ENCODE data around the gene DYNC1I1. TPM values are rescaled to one million over a fixed set of nuclear protein-coding genes. Genes with fewer than 3 reads are reported as not detected.

The DYNC1I1 gene
- total RNA-seq, 1 experiment from 2014 or later: 3.2 TPM

GRCh38 chr7:95910341-95910740 is 138.0 kb downstream of the DYNC1I1 start:
- H3K27me3 ChIP-seq (ENCODE audit: insufficient read depth, low read length): no peaks in the 10 kb centered on the region
- Mint-ChIP-seq H3K4me1 (peaks cover 18 to 19% of the 10 kb centered on the region in 2 experiments), H3K27ac (no peak overlapping the region), H3K9me3 (no peaks in the 10 kb centered on the region), H3K36me3 (ENCODE audit: insufficient read depth in 1 of 3, low read depth in 3 of 3) (no peaks in the 10 kb centered on the region), H3K27me3 (ENCODE audit: low read depth) (peaks cover 10% of the 10 kb centered on the region), H3K4me3 (no peak overlapping the region)
- no peak overlapping the region for H2AK5ac ChIP-seq (ENCODE audit: insufficient read length, low read length)
- no peaks in the 10 kb centered on the region for H4K20me1 ChIP-seq (ENCODE audit: control insufficient read depth, insufficient read depth, insufficient read length)
- H4K5ac ChIP-seq (ENCODE audit: insufficient read length, low read depth, low read length): no peak overlapping the region
- H3K18ac ChIP-seq (ENCODE audit: insufficient read length, low read depth, low read length): no peak overlapping the region
- no peaks in the 10 kb centered on the region for H3K9me3 ChIP-seq (ENCODE audit: control insufficient read depth, low read depth, low read length)
- H4K8ac ChIP-seq (replicated peaks; ENCODE audit: insufficient read length, low read depth, low read length): no peak overlapping the region
- no peak overlapping the region for H2BK120ac ChIP-seq (ENCODE audit: low read depth, low read length, poor library complexity, severe bottlenecking)
- no peak for DNase-seq
- no peak overlapping the region for H3K27ac ChIP-seq (ENCODE audit: insufficient read length, low read depth, low read length)
- no peak overlapping the region for H3K14ac ChIP-seq (ENCODE audit: insufficient read depth, low read length)
- H2BK12ac ChIP-seq (ENCODE audit: insufficient read length, low read depth, low read length): no peak overlapping the region
- H2AFZ ChIP-seq (ENCODE audit: low read length): no peak overlapping the region
- H3K23ac ChIP-seq (ENCODE audit: insufficient read length, low read depth, low read length): no peak overlapping the region
- H3K79me2 ChIP-seq (ENCODE audit: insufficient read depth, low read length): no peaks in the 10 kb centered on the region
- no peak for TF ChIP-seq CTCF (conservative IDR thresholded peaks at IDR 0.05)
- H3K23me2 ChIP-seq (ENCODE audit: insufficient read length, low read depth, low read length, poor library complexity, severe bottlenecking): no peaks in the 10 kb centered on the region
- H4K91ac ChIP-seq (ENCODE audit: insufficient read length, low read depth, low read length): no peak overlapping the region
- H3K56ac ChIP-seq (ENCODE audit: insufficient read length, low read depth, low read length): no peak overlapping the region
- H2BK5ac ChIP-seq (ENCODE audit: insufficient read length, low read length): no peak overlapping the region
- no peak overlapping the region for H3K9ac ChIP-seq (ENCODE audit: extremely low read depth, insufficient read length, low read length)
- no peak overlapping the region for H3T11ph ChIP-seq (ENCODE audit: low read length)
- no peak overlapping the region for H3K4me2 ChIP-seq (ENCODE audit: insufficient read depth, insufficient read length, low read length)
- no peaks in the 10 kb centered on the region for H3K79me1 ChIP-seq (ENCODE audit: insufficient read depth, low read depth, low read length, poor library complexity, severe bottlenecking)
- H2BK15ac ChIP-seq (ENCODE audit: low read depth, low read length): no peak overlapping the region
- H3K4me1 ChIP-seq (ENCODE audit: insufficient read depth, low read length): no peaks in the 10 kb centered on the region; the same call in 1 of the 2 replicates
- no peak overlapping the region for H2BK20ac ChIP-seq (ENCODE audit: low read depth, low read length, poor library complexity, severe bottlenecking)
- H3K4ac ChIP-seq (ENCODE audit: low read depth, low read length): no peak overlapping the region
